Fibroblast of the aortic adventitia (primary cell): Measurements from ENCODE around the gene KDM6B. TPM values are rescaled to one million over a fixed set of nuclear protein-coding genes. Genes with fewer than 3 reads are reported as not detected.
A peak's percentile ranks its signal among the peaks of the same experiment; 100 is the strongest.

Experiments used
- DNase-seq: peaks from one replicate; pipeline ENCODE4 v3.0.0-alpha.2; 2010; ENCODE audit warnings: low read depth
- H3K4me3 ChIP-seq: 2 replicates; pipeline ENCODE4 v1.5.1; 2011; ENCODE audit warnings: low read depth, mild to moderate bottlenecking, control low read depth, low read length, moderate library complexity
- total RNA-seq: library from RNA; depleted of rRNA; stranded (reverse); fragments of >200 nt; gene quantifications from 2 replicates; pipeline ENCODE4 v1.2.3, GENCODE V29; 2012; ENCODE audit warnings: low replicate concordance
- TF ChIP-seq, protein P1 (sequence below): IDR thresholded peaks from 2 replicates; pipeline ENCODE4 v1.5.1; 2011; ENCODE audit warnings: mild to moderate bottlenecking, low read length, control low read depth, inconsistent platforms; ENCODE audit not compliant: insufficient read depth

Gene KDM6B
- total RNA-seq, 1 donor: 5.7 TPM

GRCh38 chr17:7831233-7831632 lies 2.8 kb upstream of the KDM6B start:
- H3K4me3 ChIP-seq: no peak overlapping the region
- DNase-seq: no peak

DNA sequence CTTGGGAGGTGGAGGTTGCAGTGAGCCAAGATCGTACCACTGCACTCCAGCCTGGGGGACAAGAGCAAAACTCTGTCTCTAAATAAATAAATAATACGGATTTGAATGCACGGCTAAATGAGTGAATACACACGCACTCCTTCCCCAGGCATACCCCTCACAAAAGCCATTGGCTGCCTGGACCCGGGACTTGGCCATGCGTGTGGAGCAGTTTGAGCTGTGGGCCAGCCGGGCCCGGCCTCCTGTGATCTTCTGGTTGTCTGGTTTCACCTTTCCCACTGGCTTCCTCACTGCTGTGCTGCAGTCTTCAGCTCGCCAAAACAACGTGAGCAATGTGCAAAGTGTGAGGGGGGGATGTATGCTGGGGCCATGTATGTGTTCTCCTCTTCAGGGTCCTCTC lies 1.6 kb upstream of the KDM6B start:
- TF ChIP-seq, protein P1, sequence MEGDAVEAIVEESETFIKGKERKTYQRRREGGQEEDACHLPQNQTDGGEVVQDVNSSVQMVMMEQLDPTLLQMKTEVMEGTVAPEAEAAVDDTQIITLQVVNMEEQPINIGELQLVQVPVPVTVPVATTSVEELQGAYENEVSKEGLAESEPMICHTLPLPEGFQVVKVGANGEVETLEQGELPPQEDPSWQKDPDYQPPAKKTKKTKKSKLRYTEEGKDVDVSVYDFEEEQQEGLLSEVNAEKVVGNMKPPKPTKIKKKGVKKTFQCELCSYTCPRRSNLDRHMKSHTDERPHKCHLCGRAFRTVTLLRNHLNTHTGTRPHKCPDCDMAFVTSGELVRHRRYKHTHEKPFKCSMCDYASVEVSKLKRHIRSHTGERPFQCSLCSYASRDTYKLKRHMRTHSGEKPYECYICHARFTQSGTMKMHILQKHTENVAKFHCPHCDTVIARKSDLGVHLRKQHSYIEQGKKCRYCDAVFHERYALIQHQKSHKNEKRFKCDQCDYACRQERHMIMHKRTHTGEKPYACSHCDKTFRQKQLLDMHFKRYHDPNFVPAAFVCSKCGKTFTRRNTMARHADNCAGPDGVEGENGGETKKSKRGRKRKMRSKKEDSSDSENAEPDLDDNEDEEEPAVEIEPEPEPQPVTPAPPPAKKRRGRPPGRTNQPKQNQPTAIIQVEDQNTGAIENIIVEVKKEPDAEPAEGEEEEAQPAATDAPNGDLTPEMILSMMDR: no peak
- no peak for DNase-seq
- H3K4me3 ChIP-seq: no peak overlapping the region

More at GRCh38 chr17:7831233-7831632, 2.8 kb upstream of the KDM6B start:
- TF ChIP-seq, protein P1: no peak

- TF ChIP-seq, protein P1: no peak
- H3K4me3 ChIP-seq: peak overlapping the region; percentile 86
- no peak for DNase-seq
Observed at GRCh38 chr17:7833011-7833794, 814 bp upstream of the KDM6B start.

- DNase-seq: no peak
- TF ChIP-seq, protein P1: no peak
- peak overlapping the region; percentile 86 for H3K4me3 ChIP-seq
Observed at GRCh38 chr17:7834542-7834956, 532 bp downstream of the KDM6B start.

DNA sequence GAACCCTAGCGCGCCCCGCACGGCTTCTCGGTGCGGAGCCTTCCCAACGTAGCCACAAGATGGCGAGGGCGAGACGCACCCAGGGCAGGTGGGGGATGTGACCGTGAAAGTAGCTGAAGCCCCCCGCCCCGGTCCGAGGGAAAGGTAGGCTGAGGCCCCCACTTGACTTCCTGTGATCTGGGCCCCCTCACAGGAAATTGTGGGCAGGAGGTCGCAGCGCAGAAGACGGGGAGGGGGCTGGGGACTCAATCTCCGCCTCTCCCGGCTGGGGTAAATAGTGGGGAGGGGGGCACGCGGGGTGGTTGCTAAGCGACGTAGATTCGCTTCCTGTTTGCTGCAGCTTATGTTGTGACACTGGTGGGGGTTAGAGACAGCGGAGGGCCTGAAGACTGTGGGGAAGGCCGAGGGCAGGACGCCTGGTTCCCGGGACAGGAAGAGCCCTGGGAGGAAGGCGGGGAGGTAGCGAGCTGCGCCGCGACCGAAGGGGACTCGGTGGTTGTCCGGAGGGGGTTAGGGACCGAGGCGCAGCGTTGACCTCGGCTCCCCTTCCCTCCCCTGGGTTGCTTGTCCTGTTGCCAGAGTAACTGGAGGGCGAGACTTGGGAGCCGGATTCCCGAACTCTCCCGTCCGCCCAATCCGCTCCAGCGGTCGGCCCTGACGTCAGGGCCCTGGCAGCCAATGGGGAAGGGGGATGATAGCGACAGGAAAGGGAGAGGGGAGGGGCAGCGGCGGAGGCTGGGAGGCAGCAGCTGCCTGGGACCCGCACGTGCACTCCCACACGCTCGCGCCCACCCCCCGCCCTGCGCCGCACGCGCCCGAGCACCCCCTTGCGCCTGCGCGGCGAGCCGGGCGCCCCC lies 1.2 kb downstream of the KDM6B start:
- peak; percentile 97 for DNase-seq
- TF ChIP-seq, protein P1: peak; percentile 91
- H3K4me3 ChIP-seq: peak overlapping the region; percentile 87

- peak; percentile 76 for DNase-seq
- peak overlapping the region; percentile 87 for H3K4me3 ChIP-seq
- TF ChIP-seq, protein P1: no peak
Observed at GRCh38 chr17:7835814-7836595, 2.0 kb downstream of the KDM6B start.
